GM19035 (cell line): ENCODE data around the gene FAM78B.
A peak's percentile ranks its signal among the peaks of the same experiment; 100 is the strongest.

ENCODE experiments used
- ATAC-seq: cut with Tn5 transposase; IDR thresholded peaks from one replicate; pipeline ENCODE4 v1.9.1; 2021; ENCODE audit not compliant: unreplicated experiment

The FAM78B gene

DNA sequence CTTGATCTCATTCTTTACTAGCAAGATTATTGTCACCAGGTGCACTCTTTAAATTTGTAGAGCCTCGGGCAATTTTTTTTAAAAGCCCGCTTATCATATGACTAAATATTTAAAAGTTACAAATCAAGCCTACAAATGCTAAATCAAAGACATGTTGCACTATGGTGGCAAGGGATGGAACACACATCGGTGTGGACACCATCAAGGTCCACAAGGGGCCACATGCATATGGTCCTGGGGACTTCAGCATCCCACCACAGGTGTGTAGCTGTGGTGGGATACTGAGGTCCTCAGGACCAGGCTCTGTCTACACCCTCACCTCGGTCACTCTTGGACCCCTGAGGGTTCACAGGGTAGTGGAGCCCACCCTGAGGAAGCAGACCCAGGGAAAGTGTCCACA lies 45.8 kb downstream of the FAM78B start:
- no peak for ATAC-seq

DNA sequence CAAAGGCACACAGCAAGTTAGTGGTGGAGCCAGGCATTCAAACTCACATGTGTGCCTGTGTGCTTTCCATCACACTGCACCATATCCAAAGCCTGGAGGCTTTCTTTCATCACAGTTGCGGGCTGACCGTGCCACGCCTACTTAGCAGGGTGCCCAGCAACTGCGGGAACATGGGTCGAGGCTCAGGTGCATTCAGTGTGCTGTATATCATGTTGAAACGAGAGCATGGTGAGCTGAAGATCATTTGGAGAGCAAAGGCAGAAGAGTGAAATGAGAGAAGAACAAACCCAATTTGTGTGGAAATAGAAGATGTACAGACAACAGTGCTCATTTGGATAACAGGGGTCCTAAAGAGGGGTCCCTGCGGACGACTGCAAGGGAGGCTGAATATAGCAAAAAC lies 46.5 kb downstream of the FAM78B start:
- ATAC-seq = no peak

DNA sequence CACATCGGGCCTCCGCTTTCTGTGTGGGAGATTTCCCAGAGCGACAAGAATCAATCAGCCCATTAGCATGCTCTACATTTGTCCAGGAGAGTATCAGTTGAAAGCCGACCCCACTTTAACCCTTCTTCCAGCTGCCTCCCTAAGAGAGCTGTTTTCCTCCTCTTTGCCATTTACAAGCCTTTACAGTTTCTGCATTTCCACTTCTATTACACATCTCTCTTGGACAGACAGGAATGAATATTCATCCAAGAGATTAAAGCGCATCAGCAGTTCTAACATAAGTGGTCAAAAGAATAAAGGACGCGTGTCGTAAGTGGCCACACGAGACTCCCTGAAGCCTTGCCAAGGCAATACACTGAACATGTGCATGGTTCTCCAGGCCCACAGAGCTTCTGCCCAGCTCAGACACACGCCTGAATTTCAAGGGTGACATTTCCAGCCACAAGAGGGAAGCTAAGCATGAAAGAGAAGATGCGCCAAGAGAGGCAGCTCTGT lies 47.3 kb downstream of the FAM78B start:
- ATAC-seq = no peak

DNA sequence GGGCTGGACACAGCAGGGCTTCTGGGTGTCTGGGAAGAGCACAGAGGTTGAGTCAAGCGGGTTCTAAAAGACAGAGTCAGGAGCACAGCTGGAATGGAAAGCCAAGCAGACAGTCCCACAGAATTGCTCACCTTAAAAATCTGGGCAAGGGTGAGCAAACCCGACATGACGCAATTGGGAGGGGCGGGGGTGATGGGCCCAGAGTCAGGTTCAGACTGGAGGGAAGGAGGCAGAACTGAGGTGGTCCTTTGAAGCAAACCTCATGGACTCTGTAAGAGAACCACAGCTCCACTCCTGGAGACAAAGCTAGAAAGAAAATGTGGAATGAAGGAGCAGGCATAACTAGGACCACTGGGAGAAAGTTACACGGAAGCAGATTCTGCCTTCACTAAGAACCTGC lies 49.0 kb downstream of the FAM78B start:
- ATAC-seq = no peak

DNA sequence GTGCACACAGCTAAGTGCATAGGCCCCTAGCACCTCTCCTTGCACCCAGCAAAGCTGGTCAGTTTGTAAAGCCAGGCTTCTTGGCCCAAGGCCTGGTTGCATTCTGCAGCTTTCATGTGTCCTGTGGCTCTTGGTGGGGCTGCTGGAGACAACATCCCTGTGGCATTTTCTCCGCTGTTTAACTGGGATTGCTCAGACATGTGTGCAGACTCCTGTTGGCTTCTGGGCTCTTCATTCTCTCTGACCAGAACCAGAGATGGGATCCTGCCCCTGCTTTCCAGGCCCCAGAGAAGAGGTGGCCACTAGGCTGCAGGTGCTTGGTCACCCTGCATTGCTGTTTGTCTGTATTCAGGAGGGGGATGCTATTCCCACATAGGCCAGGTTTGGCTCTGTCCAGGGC lies 50.8 kb downstream of the FAM78B start:
- no peak for ATAC-seq

DNA sequence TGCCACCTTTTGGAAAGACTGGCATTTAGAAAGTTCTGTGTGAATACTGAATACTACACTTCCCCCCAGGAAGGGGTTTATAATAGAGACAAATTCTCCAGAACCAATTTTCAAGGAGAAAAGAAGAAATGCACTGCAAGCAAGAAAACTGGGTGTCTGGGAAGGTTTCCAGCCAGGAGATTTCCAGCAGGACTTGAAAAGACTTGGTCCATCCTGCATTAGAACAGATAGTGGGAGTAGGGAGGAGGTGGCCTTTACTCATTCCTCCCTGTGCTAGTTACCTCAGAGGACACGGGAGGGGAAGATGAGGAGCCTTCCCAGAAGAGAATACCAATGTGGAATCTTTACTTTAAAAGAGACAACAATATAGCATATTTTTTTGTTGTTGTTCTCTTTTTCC lies 52.4 kb downstream of the FAM78B start:
- ATAC-seq = no peak

DNA sequence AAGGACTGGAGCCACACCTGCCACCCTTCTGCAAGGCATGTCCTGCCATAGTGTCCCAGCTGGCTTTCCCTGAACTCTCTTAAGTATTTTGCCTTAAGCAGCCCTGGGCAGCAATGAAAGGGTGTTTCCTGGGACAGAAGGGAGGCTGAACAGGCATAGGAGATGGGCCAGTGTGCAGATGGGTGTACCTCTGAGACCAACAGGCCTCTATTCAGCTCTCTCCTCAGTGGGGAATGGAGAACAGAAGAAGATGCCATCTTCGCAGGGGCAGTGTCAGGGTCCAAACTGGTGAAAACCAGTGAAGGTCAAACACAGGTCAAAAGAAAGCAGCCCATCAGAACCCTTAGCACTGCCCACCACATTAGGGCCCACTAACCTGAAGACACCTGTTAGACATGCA lies 53.2 kb downstream of the FAM78B start:
- ATAC-seq = no peak

DNA sequence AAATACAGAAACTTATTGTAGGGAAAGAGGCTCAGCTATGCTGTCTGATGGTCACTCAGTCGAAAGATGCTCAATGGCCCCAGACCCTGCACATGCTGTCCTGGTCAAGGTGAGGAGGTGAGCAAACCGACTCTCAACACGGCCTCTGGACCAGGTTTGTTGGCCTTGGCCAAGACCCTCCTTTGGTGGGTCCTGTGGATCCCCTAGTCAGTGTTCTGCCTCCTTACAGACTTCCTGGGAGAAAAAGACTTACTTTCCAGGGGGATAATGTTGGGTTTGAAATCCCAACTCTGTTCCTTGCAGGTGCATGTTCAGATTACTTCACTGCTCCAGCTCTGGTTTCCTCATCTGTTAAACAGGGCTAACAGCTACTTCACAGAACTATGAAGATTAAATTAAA lies 53.8 kb downstream of the FAM78B start:
- no peak for ATAC-seq

DNA sequence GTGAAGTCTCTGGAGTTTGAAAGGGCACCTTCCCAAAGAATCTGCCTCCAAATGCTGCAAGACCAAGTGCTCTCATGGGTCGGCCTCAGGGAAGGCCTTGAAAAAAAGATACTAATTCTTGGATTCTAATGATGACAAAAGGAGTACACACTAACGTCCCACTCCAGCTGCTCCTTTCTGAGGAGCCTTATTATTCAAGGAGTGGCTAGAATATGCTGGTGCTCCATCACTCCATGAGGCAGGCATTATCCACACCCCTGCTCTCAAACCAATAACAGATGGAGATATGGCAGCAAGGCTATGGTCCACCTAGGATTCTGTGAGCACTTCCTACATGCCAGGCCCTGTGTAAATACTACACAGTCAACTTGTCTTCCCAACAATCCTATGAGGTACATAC lies 54.4 kb downstream of the FAM78B start:
- ATAC-seq = no peak

DNA sequence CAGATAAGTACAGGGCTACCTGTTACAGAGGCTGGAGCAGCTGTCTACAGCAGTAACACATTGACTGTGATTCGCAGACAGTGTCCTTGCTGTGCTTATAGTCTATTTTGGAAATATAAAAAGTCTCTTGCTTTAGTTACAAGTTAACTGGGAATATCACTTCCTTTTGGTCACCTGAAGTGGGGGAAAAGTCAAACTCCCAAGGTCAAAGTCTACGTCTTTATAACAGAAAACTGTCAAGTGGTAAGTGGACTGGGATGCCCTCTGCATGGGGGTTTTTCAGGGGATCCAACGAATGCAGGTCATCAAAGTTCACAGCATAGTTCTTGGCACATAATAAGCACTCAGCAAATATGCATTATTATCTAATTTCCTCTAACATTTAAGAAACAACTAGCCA lies 55.4 kb downstream of the FAM78B start:
- no peak for ATAC-seq

DNA sequence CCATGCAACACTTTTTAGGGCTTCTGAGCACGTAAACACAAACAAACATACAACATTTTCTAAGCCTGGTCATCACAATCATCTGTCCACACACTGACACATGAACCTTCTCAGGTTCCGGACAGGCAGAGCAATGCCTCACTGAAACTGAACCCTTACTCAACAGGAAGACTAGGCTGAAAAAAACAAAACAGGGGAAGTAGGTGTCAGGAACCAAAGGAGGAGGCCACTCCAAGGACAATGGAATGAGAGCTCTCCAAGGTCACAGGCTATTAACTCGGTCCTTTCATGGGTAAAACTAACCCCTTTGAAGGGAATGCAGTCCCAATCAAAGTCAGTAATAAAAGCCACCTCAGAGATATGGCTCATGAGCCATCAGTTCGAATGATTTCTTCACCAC lies 76.6 kb downstream of the FAM78B start:
- ATAC-seq = no peak

DNA sequence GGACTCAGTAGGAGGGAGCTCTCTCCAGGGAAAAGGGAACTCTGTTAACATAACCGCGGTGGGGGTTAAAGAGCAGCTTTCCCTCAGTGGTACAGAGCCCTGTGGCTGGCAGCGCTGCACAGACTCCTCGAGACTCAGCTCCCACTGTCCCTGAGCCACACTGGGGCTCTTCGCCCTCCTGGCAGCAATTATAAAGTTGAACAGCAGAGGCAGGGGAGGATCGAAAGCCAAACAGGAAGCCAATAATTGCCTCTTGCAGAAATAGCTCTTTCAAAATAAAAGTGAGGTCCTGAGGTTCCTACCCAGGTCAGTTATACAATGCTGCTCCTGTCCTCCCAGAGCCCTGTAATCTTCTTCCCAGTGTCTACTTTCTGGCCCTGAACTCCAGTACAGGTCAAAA lies 77.0 kb downstream of the FAM78B start:
- peak; percentile 61 for ATAC-seq

DNA sequence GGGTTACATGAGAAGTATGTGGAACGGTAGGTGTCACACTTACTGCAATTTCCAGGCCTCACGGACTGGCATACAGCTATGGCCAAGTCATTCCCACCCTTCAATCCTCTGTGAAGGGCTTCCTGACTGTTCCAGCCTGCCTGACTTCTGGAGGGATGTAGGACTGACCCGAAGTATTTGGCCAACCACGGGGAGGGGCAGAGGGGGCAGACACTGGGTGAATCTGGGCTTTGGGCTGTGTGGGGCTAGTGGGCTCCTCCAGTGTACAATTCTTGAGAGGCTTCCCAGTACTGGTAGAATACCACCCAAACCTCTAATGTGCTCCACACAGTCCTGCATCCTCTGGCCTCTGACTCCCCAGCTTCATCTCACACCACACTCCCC lies 78.2 kb downstream of the FAM78B start:
- ATAC-seq = no peak

DNA sequence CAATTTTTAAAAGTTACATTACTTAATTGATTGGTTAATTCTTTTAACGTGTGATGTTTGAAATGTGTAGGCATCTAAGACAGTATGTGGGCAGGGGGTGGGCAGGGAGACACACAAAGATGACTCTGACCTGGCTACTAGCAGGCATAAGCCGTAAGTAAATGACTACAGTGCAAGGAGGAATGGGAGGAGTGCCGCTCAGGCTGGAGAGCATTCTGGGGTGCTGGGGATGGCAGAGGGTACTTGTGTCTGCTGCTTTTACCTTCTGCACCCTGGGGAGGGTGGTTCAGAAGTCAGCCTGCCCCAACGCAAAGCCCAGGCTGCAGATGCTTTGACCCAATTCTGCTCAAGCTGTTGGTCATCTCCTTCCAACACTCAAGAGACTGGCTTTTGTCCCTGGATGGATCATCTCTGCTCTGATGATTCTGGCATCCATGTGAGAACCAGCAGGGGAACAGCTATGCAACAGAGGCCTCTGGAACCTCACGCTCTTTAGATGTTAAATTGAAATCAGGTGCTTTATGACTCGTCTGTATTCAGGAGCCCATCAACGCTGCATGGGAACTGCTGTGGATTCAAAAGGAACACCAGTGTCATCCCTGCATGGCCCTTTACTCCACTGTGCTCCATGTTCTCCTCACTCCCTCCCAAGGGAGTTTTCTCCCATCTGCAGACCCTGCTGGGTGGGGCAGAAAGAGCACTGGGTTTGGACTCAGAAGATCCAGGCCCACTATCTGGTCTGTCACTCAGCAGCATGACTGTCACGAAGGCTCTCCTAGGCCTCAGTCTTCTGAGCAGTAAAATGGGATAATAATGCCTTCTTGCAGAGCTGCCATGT lies 78.8 kb downstream of the FAM78B start:
- ATAC-seq = no peak

DNA sequence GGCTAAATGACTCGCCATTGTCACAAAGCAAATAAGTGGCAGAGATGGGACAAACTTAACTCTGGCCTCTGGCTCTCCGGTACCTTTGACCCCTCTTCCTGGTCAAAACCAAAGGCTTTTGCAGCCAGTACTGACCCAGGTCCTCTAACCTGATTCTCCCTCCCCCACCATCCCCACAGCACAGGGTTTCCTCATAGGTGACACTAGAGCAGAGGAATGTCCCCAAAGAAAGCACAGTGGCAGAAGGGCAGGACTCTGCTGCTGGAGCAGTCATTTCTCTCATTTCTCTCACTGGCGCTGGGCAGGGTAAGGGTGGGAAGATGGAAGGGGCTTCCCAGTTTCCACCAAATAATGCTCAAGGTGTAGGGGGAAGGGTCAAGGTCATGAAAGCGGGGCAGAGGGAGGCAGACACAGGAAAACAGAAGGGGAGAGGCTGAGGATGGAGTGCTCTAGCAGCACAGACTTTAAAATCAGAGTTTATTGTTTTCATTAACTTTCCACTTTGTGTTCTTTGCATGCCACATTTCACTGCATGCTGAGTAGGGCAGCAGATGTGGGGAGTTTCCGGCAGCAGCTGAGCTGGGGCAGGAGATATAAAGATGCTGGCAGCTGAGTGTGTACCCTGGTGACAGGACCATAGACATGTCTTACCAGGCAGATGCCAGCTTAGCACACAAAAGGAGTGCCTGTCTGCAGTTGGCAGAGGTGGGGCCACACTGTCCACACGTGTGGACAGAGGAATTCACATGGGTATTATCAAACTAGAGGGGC lies 80.5 kb downstream of the FAM78B start:
- no peak for ATAC-seq

DNA sequence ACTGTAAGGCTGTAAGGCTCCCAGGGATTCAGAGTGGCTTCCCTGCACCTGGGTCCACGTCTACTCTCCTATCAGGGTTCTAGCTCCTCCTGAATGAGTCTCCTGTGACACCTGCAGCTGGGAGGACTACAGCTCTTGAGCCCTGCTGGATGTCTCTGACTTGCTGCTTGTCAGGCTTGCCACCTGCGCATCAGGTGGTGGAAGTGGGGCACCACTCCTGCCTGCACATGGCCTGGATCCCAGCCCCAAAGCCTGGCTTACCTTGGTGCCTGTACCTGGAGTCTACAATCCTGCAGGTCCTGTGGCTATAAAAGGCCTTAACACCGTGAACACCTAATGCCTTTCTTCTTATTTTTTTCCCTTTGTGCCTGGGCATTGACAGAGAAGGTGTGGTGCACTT lies 82.2 kb downstream of the FAM78B start:
- ATAC-seq = no peak

DNA sequence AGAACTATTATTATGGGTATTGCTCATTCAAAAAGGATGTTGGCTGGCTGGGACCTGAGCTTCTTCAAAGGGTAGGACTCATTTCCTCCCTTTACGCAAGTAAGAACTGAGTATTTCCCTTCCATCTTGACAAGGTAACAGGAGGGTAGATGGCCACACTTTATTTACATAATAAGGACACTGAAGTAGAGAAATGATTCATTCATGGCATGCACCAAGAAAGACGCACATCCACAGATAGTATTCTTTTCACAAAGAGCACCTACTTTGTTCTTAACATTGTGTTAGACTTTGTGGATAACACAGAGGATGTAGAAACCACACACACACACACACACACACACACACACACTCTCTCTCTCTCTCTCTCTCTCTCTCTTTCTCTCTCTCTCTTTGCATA lies 82.9 kb downstream of the FAM78B start:
- ATAC-seq = peak; percentile 80

DNA sequence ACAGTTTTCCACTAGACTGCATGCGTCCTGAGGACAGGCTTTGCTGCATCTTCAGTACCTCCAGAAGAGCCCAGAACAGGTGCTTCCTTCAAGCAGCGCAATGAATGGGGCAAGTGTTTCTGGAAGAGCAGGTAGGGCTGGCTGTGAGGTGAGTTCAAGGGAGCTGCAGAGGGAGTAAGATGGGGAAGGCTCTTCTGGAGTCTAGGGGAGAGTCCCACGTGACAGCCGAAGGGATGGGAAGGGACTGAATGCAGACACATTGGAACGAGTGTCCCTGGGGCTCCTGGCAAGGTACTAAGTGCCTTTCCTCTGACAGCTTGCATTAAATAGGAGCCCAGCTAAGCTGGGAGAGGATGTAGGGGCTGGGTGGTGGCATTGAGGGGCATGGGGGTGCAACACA lies 84.2 kb downstream of the FAM78B start:
- ATAC-seq = no peak

DNA sequence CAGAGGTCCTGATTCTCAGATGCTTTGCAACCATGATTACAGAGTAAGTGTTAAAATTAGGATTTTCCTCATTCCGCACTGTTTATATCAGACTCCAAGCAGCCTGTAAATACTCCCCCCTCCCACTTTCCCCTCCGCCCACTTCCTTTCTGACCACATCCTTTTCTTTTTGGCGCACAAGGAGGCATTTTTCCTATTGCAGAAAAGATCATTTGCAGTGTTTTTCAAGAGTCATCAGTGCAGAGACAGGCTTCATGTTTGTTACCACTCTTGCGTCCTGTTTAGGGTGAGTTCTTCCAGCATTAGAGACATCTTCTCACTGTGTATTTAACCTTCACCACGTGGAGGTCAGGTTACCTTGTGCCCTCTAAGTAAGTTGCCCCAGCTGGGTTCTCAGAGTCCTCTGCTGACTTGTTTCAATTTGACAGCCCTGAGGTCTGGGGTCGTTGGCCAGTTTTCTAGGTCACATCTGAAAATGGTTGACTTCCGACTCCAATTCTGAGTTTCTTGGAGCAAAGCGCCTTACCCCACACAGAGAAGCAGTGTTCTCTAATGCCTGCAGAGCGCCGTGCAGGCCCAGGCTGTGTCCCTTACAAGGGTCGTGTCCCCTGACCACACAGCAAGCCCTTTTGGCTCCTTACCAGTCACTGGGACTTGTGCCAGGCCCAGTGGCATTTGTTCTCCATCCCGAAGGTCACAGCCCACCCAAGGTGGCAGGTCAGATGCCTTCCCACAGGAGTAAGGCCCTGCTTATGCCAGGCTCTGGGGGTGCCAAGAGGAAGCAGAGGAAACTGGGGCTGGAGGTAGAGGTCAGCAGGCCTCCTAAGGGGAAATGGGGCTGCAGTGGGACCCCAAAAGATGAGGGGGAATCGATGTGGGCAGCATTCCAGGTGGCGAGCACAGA lies 85.6 kb downstream of the FAM78B start:
- no peak for ATAC-seq

DNA sequence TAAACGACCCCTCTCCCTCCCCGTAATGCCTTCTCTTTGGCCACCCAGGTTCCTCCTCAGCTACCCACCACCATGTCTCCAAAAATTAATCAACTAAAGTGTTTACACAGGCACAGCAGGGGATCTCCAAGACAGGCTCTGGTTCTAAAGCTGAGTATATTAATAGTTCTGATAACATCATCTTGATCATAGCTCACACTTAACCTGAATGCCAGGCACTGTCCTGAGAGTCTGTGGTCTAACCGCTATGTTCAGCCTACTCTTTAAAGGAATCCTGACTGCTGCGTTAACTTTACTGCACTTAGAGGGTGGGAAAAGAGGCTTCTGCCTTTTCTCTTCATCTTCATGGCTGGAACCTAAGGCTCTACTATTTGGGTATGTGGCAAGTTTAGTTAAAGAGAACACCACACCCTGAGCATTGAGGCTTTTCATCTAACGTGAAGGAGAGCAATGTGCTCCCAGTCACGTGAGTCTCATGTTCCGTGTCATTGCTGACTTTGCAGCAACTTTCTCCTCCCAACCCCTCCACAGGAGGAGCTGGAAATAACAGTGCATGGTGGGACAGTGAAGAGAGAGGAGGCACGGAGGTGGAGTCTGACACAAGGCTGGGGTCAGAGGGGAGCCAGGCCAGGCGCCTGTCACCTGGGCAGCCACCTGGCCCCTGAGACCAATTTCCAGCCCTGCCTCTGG lies 86.4 kb downstream of the FAM78B start:
- no peak for ATAC-seq

DNA sequence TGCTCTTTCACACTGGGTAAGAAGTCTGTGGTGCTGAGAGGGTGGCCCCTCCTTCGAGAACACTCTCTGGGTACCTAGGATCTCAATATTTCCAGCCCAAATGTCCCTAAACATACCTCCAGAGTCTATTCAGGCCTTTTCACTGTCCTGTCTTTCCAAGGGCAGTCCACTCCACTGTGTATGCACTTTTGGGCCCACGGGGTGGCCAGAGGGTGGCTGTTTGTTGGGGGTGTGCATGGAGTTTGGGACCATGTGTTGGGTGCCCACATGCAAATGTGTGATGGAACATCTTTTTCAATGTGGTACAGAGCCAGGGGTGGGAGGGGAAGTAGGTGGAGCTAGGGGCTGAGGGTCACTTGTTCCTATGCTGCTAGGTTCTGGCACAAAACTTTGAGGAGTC lies 87.5 kb downstream of the FAM78B start:
- no peak for ATAC-seq
